Measurements from ENCODE around the gene B3GAT1. TPM values are rescaled to one million over a fixed set of nuclear protein-coding genes. Genes with fewer than 3 reads are reported as not detected.

Gene B3GAT1
- total and polyA plus RNA-seq, 2 experiments from 2014 or later: 4.8 to 28.3 TPM

DNA sequence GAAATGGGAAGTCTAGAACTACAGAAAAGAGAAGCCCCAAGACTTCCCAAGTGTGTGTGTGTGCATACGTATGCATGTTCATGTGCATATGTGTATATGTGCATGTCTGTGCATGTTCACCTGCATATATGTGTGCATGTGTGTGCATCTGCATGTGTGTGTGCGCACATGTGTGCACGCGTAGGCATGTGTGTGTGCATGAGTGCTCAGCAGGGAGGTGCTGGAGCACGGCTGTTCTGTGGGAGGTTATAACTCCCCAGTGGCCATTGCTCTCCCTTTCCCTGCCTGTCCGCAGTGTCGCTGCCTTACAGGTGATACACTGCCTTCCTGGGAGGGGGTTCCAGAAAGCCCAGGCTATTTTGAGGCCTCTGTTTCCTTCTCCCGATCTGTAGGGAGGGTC is 29.8 kb downstream of the B3GAT1 start (continued):
- TF ChIP-seq, protein P1, sequence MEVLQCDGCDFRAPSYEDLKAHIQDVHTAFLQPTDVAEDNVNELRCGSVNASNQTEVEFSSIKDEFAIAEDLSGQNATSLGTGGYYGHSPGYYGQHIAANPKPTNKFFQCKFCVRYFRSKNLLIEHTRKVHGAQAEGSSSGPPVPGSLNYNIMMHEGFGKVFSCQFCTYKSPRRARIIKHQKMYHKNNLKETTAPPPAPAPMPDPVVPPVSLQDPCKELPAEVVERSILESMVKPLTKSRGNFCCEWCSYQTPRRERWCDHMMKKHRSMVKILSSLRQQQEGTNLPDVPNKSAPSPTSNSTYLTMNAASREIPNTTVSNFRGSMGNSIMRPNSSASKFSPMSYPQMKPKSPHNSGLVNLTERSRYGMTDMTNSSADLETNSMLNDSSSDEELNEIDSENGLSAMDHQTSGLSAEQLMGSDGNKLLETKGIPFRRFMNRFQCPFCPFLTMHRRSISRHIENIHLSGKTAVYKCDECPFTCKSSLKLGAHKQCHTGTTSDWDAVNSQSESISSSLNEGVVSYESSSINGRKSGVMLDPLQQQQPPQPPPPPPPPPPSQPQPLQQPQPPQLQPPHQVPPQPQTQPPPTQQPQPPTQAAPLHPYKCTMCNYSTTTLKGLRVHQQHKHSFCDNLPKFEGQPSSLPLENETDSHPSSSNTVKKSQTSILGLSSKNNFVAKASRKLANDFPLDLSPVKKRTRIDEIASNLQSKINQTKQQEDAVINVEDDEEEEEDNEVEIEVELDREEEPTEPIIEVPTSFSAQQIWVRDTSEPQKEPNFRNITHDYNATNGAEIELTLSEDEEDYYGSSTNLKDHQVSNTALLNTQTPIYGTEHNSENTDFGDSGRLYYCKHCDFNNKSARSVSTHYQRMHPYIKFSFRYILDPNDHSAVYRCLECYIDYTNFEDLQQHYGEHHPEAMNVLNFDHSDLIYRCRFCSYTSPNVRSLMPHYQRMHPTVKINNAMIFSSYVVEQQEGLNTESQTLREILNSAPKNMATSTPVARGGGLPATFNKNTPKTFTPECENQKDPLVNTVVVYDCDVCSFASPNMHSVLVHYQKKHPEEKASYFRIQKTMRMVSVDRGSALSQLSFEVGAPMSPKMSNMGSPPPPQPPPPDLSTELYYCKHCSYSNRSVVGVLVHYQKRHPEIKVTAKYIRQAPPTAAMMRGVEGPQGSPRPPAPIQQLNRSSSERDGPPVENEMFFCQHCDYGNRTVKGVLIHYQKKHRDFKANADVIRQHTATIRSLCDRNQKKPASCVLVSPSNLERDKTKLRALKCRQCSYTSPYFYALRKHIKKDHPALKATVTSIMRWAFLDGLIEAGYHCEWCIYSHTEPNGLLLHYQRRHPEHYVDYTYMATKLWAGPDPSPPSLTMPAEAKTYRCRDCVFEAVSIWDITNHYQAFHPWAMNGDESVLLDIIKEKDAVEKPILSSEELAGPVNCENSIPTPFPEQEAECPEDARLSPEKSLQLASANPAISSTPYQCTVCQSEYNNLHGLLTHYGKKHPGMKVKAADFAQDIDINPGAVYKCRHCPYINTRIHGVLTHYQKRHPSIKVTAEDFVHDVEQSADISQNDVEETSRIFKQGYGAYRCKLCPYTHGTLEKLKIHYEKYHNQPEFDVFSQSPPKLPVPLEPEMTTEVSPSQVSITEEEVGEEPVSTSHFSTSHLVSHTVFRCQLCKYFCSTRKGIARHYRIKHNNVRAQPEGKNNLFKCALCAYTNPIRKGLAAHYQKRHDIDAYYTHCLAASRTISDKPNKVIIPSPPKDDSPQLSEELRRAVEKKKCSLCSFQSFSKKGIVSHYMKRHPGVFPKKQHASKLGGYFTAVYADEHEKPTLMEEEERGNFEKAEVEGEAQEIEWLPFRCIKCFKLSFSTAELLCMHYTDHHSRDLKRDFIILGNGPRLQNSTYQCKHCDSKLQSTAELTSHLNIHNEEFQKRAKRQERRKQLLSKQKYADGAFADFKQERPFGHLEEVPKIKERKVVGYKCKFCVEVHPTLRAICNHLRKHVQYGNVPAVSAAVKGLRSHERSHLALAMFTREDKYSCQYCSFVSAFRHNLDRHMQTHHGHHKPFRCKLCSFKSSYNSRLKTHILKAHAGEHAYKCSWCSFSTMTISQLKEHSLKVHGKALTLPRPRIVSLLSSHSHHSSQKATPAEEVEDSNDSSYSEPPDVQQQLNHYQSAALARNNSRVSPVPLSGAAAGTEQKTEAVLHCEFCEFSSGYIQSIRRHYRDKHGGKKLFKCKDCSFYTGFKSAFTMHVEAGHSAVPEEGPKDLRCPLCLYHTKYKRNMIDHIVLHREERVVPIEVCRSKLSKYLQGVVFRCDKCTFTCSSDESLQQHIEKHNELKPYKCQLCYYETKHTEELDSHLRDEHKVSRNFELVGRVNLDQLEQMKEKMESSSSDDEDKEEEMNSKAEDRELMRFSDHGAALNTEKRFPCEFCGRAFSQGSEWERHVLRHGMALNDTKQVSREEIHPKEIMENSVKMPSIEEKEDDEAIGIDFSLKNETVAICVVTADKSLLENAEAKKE (CRISPR knock-in tag; IDR thresholded peaks at IDR 0.05): no peak
- TF ChIP-seq JUNB (IDR thresholded peaks at IDR 0.05; ENCODE audit: unreplicated experiment): no peak
- TF ChIP-seq EZH2phosphoT487 (IDR thresholded peaks at IDR 0.05; ENCODE audit: unreplicated experiment): no peak
- TF ChIP-seq, protein P2, sequence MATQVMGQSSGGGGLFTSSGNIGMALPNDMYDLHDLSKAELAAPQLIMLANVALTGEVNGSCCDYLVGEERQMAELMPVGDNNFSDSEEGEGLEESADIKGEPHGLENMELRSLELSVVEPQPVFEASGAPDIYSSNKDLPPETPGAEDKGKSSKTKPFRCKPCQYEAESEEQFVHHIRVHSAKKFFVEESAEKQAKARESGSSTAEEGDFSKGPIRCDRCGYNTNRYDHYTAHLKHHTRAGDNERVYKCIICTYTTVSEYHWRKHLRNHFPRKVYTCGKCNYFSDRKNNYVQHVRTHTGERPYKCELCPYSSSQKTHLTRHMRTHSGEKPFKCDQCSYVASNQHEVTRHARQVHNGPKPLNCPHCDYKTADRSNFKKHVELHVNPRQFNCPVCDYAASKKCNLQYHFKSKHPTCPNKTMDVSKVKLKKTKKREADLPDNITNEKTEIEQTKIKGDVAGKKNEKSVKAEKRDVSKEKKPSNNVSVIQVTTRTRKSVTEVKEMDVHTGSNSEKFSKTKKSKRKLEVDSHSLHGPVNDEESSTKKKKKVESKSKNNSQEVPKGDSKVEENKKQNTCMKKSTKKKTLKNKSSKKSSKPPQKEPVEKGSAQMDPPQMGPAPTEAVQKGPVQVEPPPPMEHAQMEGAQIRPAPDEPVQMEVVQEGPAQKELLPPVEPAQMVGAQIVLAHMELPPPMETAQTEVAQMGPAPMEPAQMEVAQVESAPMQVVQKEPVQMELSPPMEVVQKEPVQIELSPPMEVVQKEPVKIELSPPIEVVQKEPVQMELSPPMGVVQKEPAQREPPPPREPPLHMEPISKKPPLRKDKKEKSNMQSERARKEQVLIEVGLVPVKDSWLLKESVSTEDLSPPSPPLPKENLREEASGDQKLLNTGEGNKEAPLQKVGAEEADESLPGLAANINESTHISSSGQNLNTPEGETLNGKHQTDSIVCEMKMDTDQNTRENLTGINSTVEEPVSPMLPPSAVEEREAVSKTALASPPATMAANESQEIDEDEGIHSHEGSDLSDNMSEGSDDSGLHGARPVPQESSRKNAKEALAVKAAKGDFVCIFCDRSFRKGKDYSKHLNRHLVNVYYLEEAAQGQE (IDR thresholded peaks at IDR 0.05; ENCODE audit: unreplicated experiment): no peak
- no peak for TF ChIP-seq ZNF331 (CRISPR knock-in tag; IDR thresholded peaks at IDR 0.05; ENCODE audit: low read depth)
- TF ChIP-seq NANOG (IDR thresholded peaks at IDR 0.05; ENCODE audit: borderline replicate concordance): no peak
- TF ChIP-seq, protein P3, sequence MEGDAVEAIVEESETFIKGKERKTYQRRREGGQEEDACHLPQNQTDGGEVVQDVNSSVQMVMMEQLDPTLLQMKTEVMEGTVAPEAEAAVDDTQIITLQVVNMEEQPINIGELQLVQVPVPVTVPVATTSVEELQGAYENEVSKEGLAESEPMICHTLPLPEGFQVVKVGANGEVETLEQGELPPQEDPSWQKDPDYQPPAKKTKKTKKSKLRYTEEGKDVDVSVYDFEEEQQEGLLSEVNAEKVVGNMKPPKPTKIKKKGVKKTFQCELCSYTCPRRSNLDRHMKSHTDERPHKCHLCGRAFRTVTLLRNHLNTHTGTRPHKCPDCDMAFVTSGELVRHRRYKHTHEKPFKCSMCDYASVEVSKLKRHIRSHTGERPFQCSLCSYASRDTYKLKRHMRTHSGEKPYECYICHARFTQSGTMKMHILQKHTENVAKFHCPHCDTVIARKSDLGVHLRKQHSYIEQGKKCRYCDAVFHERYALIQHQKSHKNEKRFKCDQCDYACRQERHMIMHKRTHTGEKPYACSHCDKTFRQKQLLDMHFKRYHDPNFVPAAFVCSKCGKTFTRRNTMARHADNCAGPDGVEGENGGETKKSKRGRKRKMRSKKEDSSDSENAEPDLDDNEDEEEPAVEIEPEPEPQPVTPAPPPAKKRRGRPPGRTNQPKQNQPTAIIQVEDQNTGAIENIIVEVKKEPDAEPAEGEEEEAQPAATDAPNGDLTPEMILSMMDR (conservative IDR thresholded peaks at IDR 0.05; ENCODE audit: low read depth in 2 of 2): no peak
- no peak for TF ChIP-seq POLR2AphosphoS5 (IDR thresholded peaks at IDR 0.05; ENCODE audit: low read depth)
- no peak for TF ChIP-seq ZNF114 (CRISPR knock-in tag; IDR thresholded peaks at IDR 0.05)
- TF ChIP-seq CREB1 (CRISPR knock-in tag; IDR thresholded peaks at IDR 0.05; ENCODE audit: low read depth): no peak
- TF ChIP-seq STAT1 (IDR thresholded peaks at IDR 0.05; ENCODE audit: unreplicated experiment): no peak
- no peak for TF ChIP-seq EZH2 (IDR thresholded peaks at IDR 0.05; ENCODE audit: low read depth, unreplicated experiment)
